Activated CD4-positive, alpha-beta T cell treated with anti-CD3 and anti-CD28 coated beads, Interleukin-2, Interleukin-4, amounts not matched to agents 100 ng/mL and 50 ng/mL, durations not matched to agents 16 hours and 8 hours (primary cell): ENCODE results near the gene PIGV.
A peak's percentile ranks its signal among the peaks of the same experiment; 100 is the strongest.

Experiments used
- DNase-seq: peaks from one replicate; pipeline ENCODE4 v3.0.0-alpha.2; 2020; ENCODE audit warnings: low spot score

PIGV gene

DNA sequence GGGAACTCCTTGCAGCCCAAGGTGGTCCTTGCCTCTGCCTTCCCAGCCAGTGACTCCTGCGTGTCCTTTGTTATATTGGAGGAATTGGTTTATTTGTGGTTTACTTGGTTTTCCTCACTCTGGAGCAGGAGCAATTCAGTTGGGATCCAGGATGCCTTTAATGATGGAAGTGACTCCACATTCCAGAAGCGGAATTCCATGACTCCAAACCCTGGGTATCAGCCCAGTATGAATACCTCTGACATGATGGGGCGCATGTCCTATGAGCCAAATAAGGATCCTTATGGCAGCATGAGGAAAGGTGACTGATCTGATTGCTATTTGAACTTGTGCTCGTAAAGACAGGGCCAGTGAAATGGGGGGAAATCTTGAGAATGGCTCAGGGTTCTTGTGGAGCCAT is 15.1 kb upstream of the PIGV start:
- no peak for DNase-seq

GRCh38 chr1:26774462-26774861 is 13.3 kb upstream of the PIGV start:
- no peak for DNase-seq

DNA sequence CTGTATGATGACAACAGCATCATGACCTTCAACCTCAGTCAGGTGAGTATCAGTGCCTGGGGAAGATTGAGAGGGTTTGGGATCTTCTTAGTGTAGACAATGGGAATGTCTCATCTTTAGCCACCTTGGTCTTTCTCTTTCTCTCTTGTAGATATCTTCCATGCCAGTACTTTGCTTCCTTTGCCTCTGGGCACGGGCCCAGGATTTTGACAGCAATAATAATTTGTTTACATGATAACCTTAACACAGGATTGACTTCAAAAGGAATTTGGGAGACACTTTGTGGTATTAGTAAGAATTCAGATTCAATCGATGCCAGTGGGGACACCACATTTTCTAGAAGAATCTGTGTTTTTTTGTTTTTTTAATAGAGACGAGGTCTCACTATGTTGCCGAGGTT is 12.1 kb upstream of the PIGV start:
- no peak for DNase-seq

DNA sequence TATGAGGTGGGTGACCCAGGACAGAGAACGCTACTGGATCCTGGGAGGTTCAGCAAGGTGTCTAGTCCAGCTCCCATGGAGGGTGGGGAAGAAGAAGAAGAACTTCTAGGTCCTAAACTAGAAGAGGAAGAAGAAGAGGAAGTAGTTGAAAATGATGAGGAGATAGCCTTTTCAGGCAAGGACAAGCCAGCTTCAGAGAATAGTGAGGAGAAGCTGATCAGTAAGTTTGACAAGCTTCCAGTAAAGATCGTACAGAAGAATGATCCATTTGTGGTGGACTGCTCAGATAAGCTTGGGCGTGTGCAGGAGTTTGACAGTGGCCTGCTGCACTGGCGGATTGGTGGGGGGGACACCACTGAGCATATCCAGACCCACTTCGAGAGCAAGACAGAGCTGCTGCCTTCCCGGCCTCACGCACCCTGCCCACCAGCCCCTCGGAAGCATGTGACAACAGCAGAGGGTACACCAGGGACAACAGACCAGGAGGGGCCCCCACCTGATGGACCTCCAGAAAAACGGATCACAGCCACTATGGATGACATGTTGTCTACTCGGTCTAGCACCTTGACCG is 8.6 kb upstream of the PIGV start:
- no peak for DNase-seq

DNA sequence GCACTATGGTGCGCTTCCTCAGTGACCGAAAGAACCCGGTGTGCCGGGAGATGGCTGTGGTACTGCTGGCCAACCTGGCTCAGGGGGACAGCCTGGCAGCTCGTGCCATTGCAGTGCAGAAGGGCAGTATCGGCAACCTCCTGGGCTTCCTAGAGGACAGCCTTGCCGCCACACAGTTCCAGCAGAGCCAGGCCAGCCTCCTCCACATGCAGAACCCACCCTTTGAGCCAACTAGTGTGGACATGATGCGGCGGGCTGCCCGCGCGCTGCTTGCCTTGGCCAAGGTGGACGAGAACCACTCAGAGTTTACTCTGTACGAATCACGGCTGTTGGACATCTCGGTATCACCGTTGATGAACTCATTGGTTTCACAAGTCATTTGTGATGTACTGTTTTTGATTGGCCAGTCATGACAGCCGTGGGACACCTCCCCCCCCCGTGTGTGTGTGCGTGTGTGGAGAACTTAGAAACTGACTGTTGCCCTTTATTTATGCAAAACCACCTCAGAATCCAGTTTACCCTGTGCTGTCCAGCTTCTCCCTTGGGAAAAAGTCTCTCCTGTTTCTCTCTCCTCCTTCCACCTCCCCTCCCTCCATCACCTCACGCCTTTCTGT is 7.3 kb upstream of the PIGV start:
- no peak for DNase-seq

GRCh38 chr1:26781206-26781825 is 6.4 kb upstream of the PIGV start:
- no peak for DNase-seq

- DNase-seq: no peak
Measured at GRCh38 chr1:26782521-26783212, 5.1 kb upstream of the PIGV start.

GRCh38 chr1:26783646-26784022 is 4.1 kb upstream of the PIGV start:
- DNase-seq: no peak

- DNase-seq: no peak
Measured at GRCh38 chr1:26784023-26784871, 3.5 kb upstream of the PIGV start.

DNA sequence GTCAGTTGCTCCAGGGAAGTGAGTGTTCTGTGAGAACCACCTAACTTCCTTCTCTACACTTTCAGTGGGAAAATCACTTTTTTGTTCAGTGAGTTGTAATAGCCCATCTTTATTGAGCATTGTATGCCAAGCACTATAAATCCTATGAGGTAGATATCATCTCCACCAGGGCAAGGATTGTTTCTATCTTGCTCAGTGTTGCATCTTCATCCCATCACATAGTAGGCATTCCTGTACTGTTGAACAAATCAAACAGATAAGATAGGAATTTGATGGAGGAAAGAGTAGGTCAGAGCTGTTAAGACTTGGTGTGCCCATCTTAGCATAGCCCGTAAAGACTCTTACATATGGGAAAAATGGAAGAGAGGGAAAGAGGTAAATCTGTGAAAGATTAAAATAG is 2.9 kb upstream of the PIGV start:
- no peak for DNase-seq

DNA sequence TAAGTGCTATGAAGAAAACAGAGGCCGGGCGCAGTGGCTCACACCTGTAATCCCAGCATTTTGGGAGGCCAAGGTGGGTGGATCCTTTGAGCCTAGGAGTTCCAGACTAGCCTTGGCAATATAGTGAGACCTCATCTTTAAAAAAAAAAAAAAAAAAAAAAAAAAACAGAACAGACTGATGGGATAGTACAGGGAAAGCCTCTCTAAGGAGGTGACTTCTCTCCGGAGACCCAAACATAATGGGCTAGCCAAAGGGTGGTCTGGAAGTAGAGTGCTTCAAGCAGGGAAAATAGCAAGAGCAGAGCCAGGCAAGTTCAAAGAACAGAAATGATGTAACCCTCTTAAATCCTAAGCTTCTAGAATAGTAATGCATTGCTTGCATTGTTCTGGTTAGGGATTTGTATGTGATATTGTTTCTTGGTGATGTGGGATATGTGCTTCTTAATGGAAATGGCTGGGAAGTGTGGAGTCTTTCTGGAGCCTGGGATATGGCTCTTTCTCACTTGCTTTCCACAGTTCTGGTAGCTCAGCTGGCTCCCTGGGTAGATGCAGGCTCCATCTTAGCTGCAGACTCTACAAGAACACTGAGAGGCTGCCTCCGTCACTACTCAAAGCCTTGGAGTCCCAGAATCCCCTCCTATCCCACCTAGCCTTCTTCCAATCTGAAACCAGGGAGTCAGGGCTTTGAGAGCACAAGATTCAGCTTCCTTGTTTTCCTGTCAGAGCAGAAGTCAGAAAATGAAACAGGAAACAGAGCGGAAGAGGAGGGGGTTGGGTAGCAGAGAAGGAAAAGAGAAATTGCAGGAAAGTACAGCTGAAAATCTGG is 1.9 kb upstream of the PIGV start:
- DNase-seq: no peak

DNA sequence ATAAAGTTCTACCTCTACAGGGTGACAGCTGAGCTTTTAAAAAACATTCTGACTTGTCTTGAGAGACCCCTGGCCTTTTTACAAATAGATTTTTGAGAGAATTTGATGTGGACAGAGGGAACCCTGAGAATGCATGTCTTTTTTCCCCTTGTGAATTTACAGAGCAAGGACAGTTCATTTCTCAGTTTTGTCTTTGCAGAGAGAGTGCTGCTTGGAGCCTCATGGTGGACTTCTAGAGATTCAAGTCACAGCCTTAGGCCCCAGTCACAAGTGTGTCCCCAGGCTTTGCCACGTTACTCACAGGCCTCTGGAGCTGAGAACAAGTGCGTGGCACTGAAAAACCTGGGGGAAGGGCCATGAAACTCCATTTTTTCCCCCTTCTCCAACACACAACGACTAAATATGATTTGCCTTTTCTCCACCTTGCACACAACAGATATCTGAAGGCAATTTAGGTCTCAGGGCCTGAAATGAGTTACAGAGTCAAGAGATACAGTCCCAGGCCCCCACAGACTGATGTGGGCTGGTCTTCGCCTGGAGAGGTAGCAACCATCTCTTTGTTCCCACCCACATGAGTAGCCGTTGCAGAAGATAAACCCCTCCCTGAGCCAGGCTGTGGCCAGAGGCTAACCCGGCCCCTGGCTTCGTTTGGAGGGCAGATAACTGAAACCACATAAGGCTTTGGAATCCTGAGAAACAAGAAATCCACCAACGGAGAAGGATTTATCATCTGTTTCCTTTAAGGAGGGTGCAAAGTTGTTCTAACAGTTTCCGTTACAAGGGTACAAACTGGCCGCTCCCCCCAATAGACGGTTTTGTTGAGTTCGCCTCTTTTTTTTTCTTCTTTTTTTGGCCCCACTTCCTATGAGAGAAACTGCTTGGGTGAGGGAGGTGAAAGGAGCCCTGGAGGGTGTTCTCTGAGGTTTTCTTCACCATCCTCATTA is 1.0 kb upstream of the PIGV start:
- DNase-seq: peak; percentile 50

GRCh38 chr1:26787381-26787705 is 407 bp upstream of the PIGV start:
- peak; percentile 87 for DNase-seq

DNA sequence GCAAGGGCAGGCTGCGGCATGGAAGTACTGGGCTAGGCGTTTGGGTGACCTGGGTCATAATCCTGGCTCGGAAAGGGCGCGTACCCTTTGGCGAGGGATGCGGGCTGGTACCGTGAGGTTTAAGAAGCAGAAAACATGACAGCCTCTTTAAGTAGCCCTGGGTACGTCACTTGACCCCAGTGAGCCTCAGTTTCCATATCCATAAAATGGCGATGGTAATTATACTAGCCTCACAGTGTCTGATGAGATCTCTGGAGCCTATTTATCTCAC is 700 bp downstream of the PIGV start:
- peak; percentile 37 for DNase-seq

- peak; percentile 93 for DNase-seq
Measured at GRCh38 chr1:26788836-26789611, 1.3 kb downstream of the PIGV start.

DNA sequence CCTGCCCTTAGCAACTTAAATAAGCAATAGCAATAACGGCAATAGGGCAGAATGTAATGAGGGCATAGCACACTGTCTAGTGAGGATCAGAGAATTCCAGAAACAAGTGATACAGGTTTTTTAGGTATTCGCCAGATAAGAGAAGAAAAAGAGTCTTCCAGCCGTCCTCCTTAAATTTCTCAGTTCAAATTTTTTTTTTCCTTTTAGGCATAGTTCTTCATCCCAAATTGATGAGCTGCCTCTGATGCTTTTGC is 1.8 kb downstream of the PIGV start:
- DNase-seq: no peak

DNA sequence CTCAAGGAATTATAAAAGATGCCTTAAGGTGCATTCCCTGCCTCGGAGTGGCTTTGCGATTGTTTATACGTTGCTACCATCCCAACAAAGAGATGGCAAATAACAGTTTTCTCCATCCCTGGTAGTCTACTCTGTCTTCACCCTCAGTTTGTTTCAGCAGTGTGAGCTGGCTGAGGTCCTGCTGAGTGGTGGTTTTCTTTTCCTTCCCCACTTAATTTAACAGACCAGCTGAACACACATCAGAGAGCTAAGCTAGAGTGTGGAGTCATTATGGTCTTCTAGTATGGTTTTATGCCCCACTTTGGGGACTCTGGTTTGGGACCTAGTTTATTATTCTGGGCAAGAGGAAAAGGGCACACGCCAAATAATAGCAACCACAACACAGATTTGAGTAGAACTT is 2.2 kb downstream of the PIGV start:
- peak; percentile 64 for DNase-seq

DNA sequence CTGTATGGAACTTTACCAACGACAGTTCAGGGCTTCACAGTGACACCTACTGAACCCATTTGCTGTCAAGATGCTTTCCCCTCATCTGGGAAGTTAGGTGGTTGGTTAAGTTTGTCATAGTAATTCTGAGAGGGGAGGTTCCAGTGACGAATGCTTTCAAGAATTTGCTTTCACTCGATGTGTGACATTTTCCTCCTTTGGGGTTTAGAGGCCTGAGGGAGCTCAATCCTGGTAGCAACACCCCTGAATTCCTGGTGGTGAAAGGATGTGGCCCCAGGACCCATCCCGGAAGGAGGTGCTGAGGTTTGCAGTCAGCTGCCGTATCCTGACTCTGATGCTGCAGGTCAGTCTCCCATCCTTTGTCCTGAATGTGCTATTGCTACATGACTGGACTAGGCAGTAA is 2.8 kb downstream of the PIGV start:
- DNase-seq: peak; percentile 88

DNA sequence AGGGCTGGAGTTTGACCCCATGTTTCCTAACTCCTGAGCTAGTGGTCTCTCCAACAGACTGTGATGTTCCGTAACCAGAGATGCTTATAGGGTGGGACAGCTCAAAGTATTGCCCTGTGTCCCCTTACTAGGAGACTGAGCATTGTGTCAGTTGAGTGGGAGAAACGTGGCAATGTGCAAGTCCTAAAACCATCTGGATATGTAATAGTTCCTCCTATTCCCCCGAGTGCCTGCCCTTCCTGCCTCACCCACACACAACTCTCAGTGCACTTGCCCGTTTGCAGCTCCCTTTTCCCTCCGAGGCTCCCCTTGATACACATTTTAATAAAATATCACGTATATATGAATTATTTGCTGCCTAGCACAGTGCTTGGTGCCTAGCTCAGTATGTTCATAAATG is 3.4 kb downstream of the PIGV start:
- DNase-seq: no peak

GRCh38 chr1:26791626-26792025 is 3.9 kb downstream of the PIGV start:
- DNase-seq: no peak
